Activated CD4-positive, alpha-beta T cell treated with anti-CD3 and anti-CD28 coated beads, Interleukin-2, amount 50 U/mL, for 4 hours (primary cell): Measurements from ENCODE around the gene SMIM44.
A peak's percentile ranks its signal among the peaks of the same experiment; 100 is the strongest.

Experiments used
- DNase-seq, 2 experiments: peaks; one replicate each; pipeline ENCODE4 v3.0.0-alpha.2; 2020

SMIM44 gene

GRCh38 chr19:3499738-3500428 is 16.6 kb upstream of the SMIM44 start:
- no peak for DNase-seq

GRCh38 chr19:3497757-3498520 is 14.7 kb upstream of the SMIM44 start:
- DNase-seq: no peak

GRCh38 chr19:3496392-3497273 is 13.4 kb upstream of the SMIM44 start:
- no peak for DNase-seq

- peak; percentile 68 to 71 for DNase-seq
Observed at GRCh38 chr19:3494559-3494958, 11.3 kb upstream of the SMIM44 start.

GRCh38 chr19:3494051-3494450 is 10.8 kb upstream of the SMIM44 start:
- no peak for DNase-seq

GRCh38 chr19:3493651-3494050 is 10.4 kb upstream of the SMIM44 start:
- no peak for DNase-seq

GRCh38 chr19:3492919-3493318 is 9.7 kb upstream of the SMIM44 start:
- DNase-seq: no peak

- DNase-seq: no peak
Observed at GRCh38 chr19:3492131-3492839, 9.0 kb upstream of the SMIM44 start.

- no peak for DNase-seq
Observed at GRCh38 chr19:3491396-3492119, 8.3 kb upstream of the SMIM44 start.

GRCh38 chr19:3482507-3483225 is 575 bp downstream of the SMIM44 start:
- DNase-seq: no peak

GRCh38 chr19:3481241-3482090 is 1.8 kb downstream of the SMIM44 start:
- DNase-seq: no peak

- DNase-seq: no peak
Observed at GRCh38 chr19:3480383-3481091, 2.7 kb downstream of the SMIM44 start, which contains the start of gene SMIM24. SMIM24 (minus strand) TSS chr19:3480525; CDS start chr19:3480463, 62 bp downstream.

- DNase-seq: no peak
Observed at GRCh38 chr19:3479834-3480215, 3.4 kb downstream of the SMIM44 start.

- DNase-seq: no peak
Observed at GRCh38 chr19:3479177-3479833, 3.9 kb downstream of the SMIM44 start.

- no peak for DNase-seq
Observed at GRCh38 chr19:3478409-3479176, 4.6 kb downstream of the SMIM44 start.

- DNase-seq: no peak
Observed at GRCh38 chr19:3477951-3478350, 5.3 kb downstream of the SMIM44 start.

GRCh38 chr19:3477506-3477905 is 5.7 kb downstream of the SMIM44 start:
- no peak for DNase-seq

GRCh38 chr19:3476830-3477229 is 6.4 kb downstream of the SMIM44 start:
- DNase-seq: no peak
